Endothelial cell (in vitro differentiated cells): ENCODE data around the gene CXCL14. TPM values are rescaled to one million over a fixed set of nuclear protein-coding genes. Genes with fewer than 3 reads are reported as not detected.

Experiments used
- DNase-seq: peaks from one replicate; pipeline ENCODE4 v3.0.0; 2021; ENCODE audit warnings: low spot score
- H3K27ac Mint-ChIP-seq: one replicate; pipeline ENCODE4 v1.8.0; 2021; ENCODE audit warnings: mixed read lengths, inconsistent platforms; ENCODE audit not compliant: unreplicated experiment
- H3K27me3 Mint-ChIP-seq: one replicate; pipeline ENCODE4 v1.8.0; 2021; ENCODE audit warnings: mild to moderate bottlenecking, moderate library complexity, mixed read lengths, inconsistent platforms; ENCODE audit not compliant: unreplicated experiment
- H3K36me3 Mint-ChIP-seq: one replicate; pipeline ENCODE4 v1.8.0; 2021; ENCODE audit warnings: mild to moderate bottlenecking, low read depth, mixed read lengths, inconsistent platforms; ENCODE audit not compliant: unreplicated experiment
- H3K4me1 Mint-ChIP-seq: one replicate; pipeline ENCODE4 v1.8.0; 2021; ENCODE audit warnings: mild to moderate bottlenecking, mixed read lengths, inconsistent platforms; ENCODE audit not compliant: unreplicated experiment
- H3K4me3 Mint-ChIP-seq: one replicate; pipeline ENCODE4 v1.8.0; 2021; ENCODE audit warnings: mild to moderate bottlenecking, mixed read lengths, inconsistent platforms; ENCODE audit not compliant: unreplicated experiment
- H3K9me3 Mint-ChIP-seq: one replicate; pipeline ENCODE4 v1.8.0; 2021; ENCODE audit warnings: mixed read lengths, inconsistent platforms; ENCODE audit not compliant: unreplicated experiment
- total RNA-seq: library from RNA; stranded (reverse); fragmentation: NEBNext Ultra II Directional; extraction: Animal tissue kit (Norgen Biotek cat#: 25700); gene quantifications from one replicate; pipeline ENCODE4 v1.2.1, GENCODE V29; 2021; ENCODE audit not compliant: unreplicated experiment
- TF ChIP-seq, protein P1 (sequence below): fragments of 200-600 bp; sonication (generic); IDR thresholded peaks from one replicate; pipeline ENCODE4 v1.5.0; 2021; ENCODE audit warnings: antibody characterized with exemption; ENCODE audit not compliant: unreplicated experiment

Gene CXCL14
- total RNA-seq, 1 donor from 2014 or later, result 0.13 TPM

- TF ChIP-seq, protein P1, sequence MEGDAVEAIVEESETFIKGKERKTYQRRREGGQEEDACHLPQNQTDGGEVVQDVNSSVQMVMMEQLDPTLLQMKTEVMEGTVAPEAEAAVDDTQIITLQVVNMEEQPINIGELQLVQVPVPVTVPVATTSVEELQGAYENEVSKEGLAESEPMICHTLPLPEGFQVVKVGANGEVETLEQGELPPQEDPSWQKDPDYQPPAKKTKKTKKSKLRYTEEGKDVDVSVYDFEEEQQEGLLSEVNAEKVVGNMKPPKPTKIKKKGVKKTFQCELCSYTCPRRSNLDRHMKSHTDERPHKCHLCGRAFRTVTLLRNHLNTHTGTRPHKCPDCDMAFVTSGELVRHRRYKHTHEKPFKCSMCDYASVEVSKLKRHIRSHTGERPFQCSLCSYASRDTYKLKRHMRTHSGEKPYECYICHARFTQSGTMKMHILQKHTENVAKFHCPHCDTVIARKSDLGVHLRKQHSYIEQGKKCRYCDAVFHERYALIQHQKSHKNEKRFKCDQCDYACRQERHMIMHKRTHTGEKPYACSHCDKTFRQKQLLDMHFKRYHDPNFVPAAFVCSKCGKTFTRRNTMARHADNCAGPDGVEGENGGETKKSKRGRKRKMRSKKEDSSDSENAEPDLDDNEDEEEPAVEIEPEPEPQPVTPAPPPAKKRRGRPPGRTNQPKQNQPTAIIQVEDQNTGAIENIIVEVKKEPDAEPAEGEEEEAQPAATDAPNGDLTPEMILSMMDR, result no peak
- no peaks in the 10 kb centered on the region for H3K4me1 Mint-ChIP-seq
- no peak overlapping the region for H3K4me3 Mint-ChIP-seq
- no peaks in the 10 kb centered on the region for H3K27me3 Mint-ChIP-seq
- no peak for DNase-seq
- no peak overlapping the region for H3K27ac Mint-ChIP-seq
- no peaks in the 10 kb centered on the region for H3K9me3 Mint-ChIP-seq
- H3K36me3 Mint-ChIP-seq, result no peaks in the 10 kb centered on the region
These were observed 9.2 kb upstream of the CXCL14 start for GRCh38 chr5:135587721-135588663.

DNA sequence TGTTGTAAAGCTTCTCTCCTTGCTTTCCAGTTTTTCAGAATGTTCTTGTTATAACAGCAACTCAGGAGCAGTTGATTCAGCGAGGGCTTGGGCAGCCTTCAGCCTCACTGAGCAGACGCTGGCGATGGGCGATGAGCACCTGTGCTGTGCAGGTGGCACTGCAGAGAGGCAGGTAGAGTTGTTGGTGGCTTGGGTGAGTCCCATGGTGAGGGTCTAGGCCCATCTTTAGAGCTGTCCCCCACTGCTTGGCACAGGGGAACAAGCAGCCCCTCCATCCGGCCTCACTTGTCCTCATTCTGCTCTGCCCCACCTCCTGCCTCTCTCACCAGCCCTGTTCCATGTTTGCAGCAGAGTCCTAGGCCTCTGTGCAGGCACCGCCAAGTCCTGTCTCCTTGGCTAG is 6.1 kb upstream of the CXCL14 start:
- no peaks in the 10 kb centered on the region for H3K9me3 Mint-ChIP-seq

GRCh38 chr5:135584276-135584675 is 5.5 kb upstream of the CXCL14 start:
- no peak overlapping the region for H3K4me3 Mint-ChIP-seq
- H3K4me1 Mint-ChIP-seq, result peaks cover under 1% of the 10 kb centered on the region
- H3K9me3 Mint-ChIP-seq, result no peaks in the 10 kb centered on the region
- H3K27ac Mint-ChIP-seq, result no peak overlapping the region
- peaks cover 10% of the 10 kb centered on the region for H3K27me3 Mint-ChIP-seq
- TF ChIP-seq, protein P1, result no peak
- peaks cover 4% of the 10 kb centered on the region for H3K36me3 Mint-ChIP-seq
- no peak for DNase-seq

More for the DNA sequence above, 6.1 kb upstream of the CXCL14 start:
- Mint-ChIP-seq H3K27me3 (peaks cover 6% of the 10 kb centered on the region), H3K27ac (no peak overlapping the region), H3K4me1 (no peaks in the 10 kb centered on the region), H3K4me3 (no peak overlapping the region), H3K36me3 (peaks cover under 1% of the 10 kb centered on the region)
- DNase-seq, result no peak
- TF ChIP-seq, protein P1, result no peak

- H3K27me3 Mint-ChIP-seq, result peaks cover 26% of the 10 kb centered on the region
- H3K4me1 Mint-ChIP-seq, result peaks cover 5% of the 10 kb centered on the region
- no peak overlapping the region for H3K4me3 Mint-ChIP-seq
- H3K9me3 Mint-ChIP-seq, result no peaks in the 10 kb centered on the region
- no peak overlapping the region for H3K27ac Mint-ChIP-seq
- H3K36me3 Mint-ChIP-seq, result peaks cover 4% of the 10 kb centered on the region
- TF ChIP-seq, protein P1, result no peak
- DNase-seq, result no peak
These were observed 3.4 kb upstream of the CXCL14 start for GRCh38 chr5:135582099-135582781.
